ENCODE results near the gene FNDC3B. TPM values are rescaled to one million over a fixed set of nuclear protein-coding genes. Genes with fewer than 3 reads are reported as not detected.

FNDC3B gene
- total and polyA plus RNA-seq, 4 donors: 23.3 to 74.2 (median 32.9) TPM

GRCh38 chr3:172164620-172165362 is 125.4 kb downstream of the FNDC3B start:
- no peak for DNase-seq (ENCODE audit: low spot score)
- no peak overlapping the region for H3K4me3 ChIP-seq (ENCODE audit: low read depth in 1 of 3, low read length in 3 of 3)
- peaks cover 1 to 16% (median 13%) of the 10 kb centered on the region in 4 donors for H3K4me1 ChIP-seq (ENCODE audit: control insufficient read depth in 4 of 4, insufficient read depth in 4 of 4, low read length in 3 of 4)
- no peaks in the 10 kb centered on the region for H3K9me3 ChIP-seq (ENCODE audit: control insufficient read depth in 4 of 4, low read length in 3 of 4)
- no peak overlapping the region for H3K27ac ChIP-seq (ENCODE audit: low read depth in 1 of 2, low read length in 2 of 2)
- H3K36me3 ChIP-seq (ENCODE audit: control insufficient read depth in 4 of 4, insufficient read depth in 3 of 4, low read depth in 1 of 4, low read length in 3 of 4): no peaks in the 10 kb centered on the region
- no peaks in the 10 kb centered on the region for H3K27me3 ChIP-seq (ENCODE audit: control insufficient read depth in 4 of 4, insufficient read depth in 4 of 4, low read length in 3 of 4)
- no peak overlapping the region for H3K9ac ChIP-seq (ENCODE audit: low read depth in 1 of 2, low read length in 2 of 2)
- 96% methylated on average over 6 of the region's 6 CpGs for WGBS
- no peak for TF ChIP-seq RXRA (IDR thresholded peaks at IDR 0.05)
- no peak for TF ChIP-seq HNF4G (IDR thresholded peaks at IDR 0.05)
- TF ChIP-seq FOXA1 (IDR thresholded peaks at IDR 0.05): no peak
- no peak for TF ChIP-seq ATF3 (IDR thresholded peaks at IDR 0.05)
- TF ChIP-seq NR2F2 (IDR thresholded peaks at IDR 0.05): no peak
- TF ChIP-seq EGR1 (IDR thresholded peaks at IDR 0.05; ENCODE audit: low read depth in 2 of 2): no peak

DNA sequence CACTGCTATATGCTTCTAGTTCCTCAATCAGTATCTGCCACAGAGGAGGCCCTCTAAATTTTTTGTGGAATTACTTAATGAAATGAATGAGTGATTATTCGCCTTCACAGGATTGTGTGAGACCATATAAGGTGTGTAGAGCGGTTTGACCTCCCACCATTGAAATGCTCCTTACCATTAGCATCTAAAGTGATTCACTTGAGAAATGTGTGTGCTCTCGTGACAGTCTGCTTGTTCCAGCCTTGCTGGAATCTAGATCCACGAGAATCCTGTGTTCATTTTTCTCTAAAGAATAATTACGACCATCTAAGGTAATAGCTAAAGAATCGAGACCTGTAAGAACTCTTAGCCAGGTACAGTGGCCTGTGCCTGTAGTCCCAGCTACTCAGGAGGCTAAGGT is 126.9 kb downstream of the FNDC3B start:
- H3K4me3 ChIP-seq (ENCODE audit: low read depth in 1 of 3, low read length in 3 of 3): no peak overlapping the region
- TF ChIP-seq HNF4A (conservative IDR thresholded peaks at IDR 0.05) (no peak), FOXA1 (IDR thresholded peaks at IDR 0.05) (no peak), NR2F2 (IDR thresholded peaks at IDR 0.05) (no peak), ATF3 (IDR thresholded peaks at IDR 0.05) (no peak), SP1 (IDR thresholded peaks at IDR 0.05) (no peak), EGR1 (IDR thresholded peaks at IDR 0.05; ENCODE audit: low read depth in 2 of 2) (no peak), GABPA (IDR thresholded peaks at IDR 0.05 in 1 of 2, conservative IDR thresholded peaks at IDR 0.05 in 1 of 2) (no peak), TAF1 (conservative IDR thresholded peaks at IDR 0.05) (no peak), RAD21 (IDR thresholded peaks at IDR 0.05) (no peak)
- TF ChIP-seq, protein P1, sequence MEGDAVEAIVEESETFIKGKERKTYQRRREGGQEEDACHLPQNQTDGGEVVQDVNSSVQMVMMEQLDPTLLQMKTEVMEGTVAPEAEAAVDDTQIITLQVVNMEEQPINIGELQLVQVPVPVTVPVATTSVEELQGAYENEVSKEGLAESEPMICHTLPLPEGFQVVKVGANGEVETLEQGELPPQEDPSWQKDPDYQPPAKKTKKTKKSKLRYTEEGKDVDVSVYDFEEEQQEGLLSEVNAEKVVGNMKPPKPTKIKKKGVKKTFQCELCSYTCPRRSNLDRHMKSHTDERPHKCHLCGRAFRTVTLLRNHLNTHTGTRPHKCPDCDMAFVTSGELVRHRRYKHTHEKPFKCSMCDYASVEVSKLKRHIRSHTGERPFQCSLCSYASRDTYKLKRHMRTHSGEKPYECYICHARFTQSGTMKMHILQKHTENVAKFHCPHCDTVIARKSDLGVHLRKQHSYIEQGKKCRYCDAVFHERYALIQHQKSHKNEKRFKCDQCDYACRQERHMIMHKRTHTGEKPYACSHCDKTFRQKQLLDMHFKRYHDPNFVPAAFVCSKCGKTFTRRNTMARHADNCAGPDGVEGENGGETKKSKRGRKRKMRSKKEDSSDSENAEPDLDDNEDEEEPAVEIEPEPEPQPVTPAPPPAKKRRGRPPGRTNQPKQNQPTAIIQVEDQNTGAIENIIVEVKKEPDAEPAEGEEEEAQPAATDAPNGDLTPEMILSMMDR (IDR thresholded peaks at IDR 0.05; ENCODE audit: low read depth, low read length, missing input control): no peak
- H3K36me3 ChIP-seq (ENCODE audit: control insufficient read depth in 4 of 4, insufficient read depth in 3 of 4, low read depth in 1 of 4, low read length in 3 of 4): no peaks in the 10 kb centered on the region
- 95% methylated on average over 6 of the region's 6 CpGs for WGBS
- no peaks in the 10 kb centered on the region for H3K27me3 ChIP-seq (ENCODE audit: control insufficient read depth in 4 of 4, insufficient read depth in 4 of 4, low read length in 3 of 4)
- H3K9ac ChIP-seq (ENCODE audit: low read depth in 1 of 2, low read length in 2 of 2): no peak overlapping the region
- no peak overlapping the region for H3K27ac ChIP-seq (ENCODE audit: low read depth in 1 of 2, low read length in 2 of 2)
- DNase-seq (ENCODE audit: low spot score): no peak
- no peaks in the 10 kb centered on the region for H3K9me3 ChIP-seq (ENCODE audit: control insufficient read depth in 4 of 4, low read length in 3 of 4)
- H3K4me1 ChIP-seq (ENCODE audit: control insufficient read depth in 4 of 4, insufficient read depth in 4 of 4, low read length in 3 of 4): peaks cover 0 to 18% (median 11%) of the 10 kb centered on the region in 4 donors

DNA sequence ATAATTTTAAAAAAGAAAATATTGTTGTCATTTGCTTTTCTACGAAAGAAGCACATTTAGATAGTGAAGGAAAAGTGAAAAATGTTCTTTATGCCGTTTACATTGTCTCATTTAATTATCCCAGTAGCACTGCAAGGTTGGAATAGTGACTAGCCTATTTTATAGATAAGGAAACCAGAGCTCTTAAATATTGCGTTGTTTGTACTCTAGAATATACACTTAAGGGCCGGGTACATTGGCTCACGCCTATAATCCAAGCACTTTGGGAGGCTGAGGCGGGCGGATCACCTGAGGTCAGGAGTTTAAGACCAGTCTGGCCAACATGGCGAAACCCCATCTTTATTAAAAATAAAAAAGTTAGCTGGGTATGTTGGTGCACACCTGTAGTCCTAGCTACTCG is 127.5 kb downstream of the FNDC3B start:
- Histone ChIP-seq H3K27me3 (ENCODE audit: control insufficient read depth in 4 of 4, insufficient read depth in 4 of 4, low read length in 3 of 4) (no peaks in the 10 kb centered on the region), H3K4me3 (ENCODE audit: low read depth in 1 of 3, low read length in 3 of 3) (no peak overlapping the region), H3K9ac (ENCODE audit: low read depth in 1 of 2, low read length in 2 of 2) (no peak overlapping the region), H3K36me3 (ENCODE audit: control insufficient read depth in 4 of 4, insufficient read depth in 3 of 4, low read depth in 1 of 4, low read length in 3 of 4) (peaks cover 0 to 2% (median 0%) of the 10 kb centered on the region in 4 donors), H3K4me1 (ENCODE audit: control insufficient read depth in 4 of 4, insufficient read depth in 4 of 4, low read length in 3 of 4) (peaks cover 0 to 21% (median 14%) of the 10 kb centered on the region in 4 donors), H3K9me3 (ENCODE audit: control insufficient read depth in 4 of 4, low read length in 3 of 4) (no peaks in the 10 kb centered on the region), H3K27ac (ENCODE audit: low read depth in 1 of 2, low read length in 2 of 2) (no peak overlapping the region)
- TF ChIP-seq, protein P2, sequence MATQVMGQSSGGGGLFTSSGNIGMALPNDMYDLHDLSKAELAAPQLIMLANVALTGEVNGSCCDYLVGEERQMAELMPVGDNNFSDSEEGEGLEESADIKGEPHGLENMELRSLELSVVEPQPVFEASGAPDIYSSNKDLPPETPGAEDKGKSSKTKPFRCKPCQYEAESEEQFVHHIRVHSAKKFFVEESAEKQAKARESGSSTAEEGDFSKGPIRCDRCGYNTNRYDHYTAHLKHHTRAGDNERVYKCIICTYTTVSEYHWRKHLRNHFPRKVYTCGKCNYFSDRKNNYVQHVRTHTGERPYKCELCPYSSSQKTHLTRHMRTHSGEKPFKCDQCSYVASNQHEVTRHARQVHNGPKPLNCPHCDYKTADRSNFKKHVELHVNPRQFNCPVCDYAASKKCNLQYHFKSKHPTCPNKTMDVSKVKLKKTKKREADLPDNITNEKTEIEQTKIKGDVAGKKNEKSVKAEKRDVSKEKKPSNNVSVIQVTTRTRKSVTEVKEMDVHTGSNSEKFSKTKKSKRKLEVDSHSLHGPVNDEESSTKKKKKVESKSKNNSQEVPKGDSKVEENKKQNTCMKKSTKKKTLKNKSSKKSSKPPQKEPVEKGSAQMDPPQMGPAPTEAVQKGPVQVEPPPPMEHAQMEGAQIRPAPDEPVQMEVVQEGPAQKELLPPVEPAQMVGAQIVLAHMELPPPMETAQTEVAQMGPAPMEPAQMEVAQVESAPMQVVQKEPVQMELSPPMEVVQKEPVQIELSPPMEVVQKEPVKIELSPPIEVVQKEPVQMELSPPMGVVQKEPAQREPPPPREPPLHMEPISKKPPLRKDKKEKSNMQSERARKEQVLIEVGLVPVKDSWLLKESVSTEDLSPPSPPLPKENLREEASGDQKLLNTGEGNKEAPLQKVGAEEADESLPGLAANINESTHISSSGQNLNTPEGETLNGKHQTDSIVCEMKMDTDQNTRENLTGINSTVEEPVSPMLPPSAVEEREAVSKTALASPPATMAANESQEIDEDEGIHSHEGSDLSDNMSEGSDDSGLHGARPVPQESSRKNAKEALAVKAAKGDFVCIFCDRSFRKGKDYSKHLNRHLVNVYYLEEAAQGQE (IDR thresholded peaks at IDR 0.05): no peak
- TF ChIP-seq SP1 (IDR thresholded peaks at IDR 0.05) (no peak), NR2F2 (IDR thresholded peaks at IDR 0.05) (no peak), EGR1 (IDR thresholded peaks at IDR 0.05; ENCODE audit: low read depth in 2 of 2) (no peak), ATF3 (IDR thresholded peaks at IDR 0.05) (no peak), FOXA2 (IDR thresholded peaks at IDR 0.05) (no peak), FOXA1 (IDR thresholded peaks at IDR 0.05) (no peak)
- 91% methylated on average over 9 of the region's 9 CpGs for WGBS
- DNase-seq (ENCODE audit: low spot score): no peak

All from liver (tissue), 9 donors.